KBM-7 (cell line): Measurements from ENCODE around the gene NDUFAF2.
"Not testable (repeated sequence)": the region's sequence is repeated elsewhere in the genome, so short reads cannot be mapped to it uniquely, and the experiment has no call there.

Source experiments
- DNase-seq: peaks from one replicate; pipeline ENCODE4 v3.0.0-alpha.2; 2015
- in situ Hi-C: fragments of 300-500 bp; cut with MboI; formaldehyde crosslinking; loops from 2 replicates; pipeline ENCODE4 v1.14.3; 2020; ENCODE audit warnings: low sequenced_read_pairs, low pct_unique_long_range_greater_than_20kb, mixed read lengths

NDUFAF2 gene

DNA sequence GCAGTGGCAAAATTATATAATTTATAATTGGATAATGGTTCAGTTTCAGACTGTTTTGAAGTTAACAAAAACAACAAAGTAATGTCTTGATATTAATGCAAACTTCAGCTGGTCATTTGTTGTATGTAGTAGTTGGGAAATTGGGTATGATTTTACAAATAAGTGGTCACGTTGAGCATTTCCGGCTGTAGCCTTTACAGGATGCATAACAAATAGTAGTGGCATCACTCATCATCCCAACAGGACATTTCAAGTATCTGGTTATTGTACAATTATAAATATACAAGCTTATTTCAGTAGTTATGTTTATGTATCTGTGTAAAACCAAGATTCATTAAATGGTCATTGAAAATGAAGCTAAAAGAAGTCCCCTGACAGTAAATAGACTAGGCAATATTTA lies 144.3 kb downstream of the NDUFAF2 start:
- no peak for DNase-seq
- in situ Hi-C loops: no loop called here

DNA sequence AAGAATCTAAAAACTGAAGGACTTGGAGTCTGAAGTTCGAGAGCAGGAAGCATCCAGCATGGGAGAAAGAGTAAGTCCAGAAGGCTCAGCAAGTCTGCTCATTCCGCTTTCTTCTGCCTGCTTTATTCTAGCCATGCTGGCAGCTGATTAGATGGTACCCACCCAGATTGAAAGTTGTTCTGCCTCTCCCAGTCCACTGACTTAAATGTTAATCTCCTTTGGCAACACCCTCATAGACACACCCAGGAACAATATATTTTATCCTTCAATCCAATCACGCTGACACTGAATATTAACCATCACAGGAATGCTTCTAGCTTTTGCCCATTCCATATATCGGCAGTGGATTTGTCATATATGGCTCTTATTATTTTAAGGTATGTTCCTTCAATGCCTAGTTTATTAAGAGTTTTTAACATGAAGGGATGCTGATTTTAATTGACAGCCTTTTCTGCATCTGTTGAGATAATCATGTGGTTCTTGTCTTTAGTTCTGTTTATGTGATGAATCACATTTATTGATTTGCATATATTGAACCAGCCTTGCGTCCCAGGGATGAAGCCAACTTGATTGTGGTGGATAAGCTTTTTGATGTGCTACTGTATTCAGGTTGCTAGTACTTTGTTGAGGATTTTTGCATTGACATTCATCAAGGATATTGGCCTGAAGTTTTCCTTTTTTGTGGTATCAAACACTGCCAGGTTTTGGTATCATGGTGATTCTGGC lies 148.2 kb downstream of the NDUFAF2 start:
- DNase-seq, in situ Hi-C loops: not testable (repeated sequence)

GRCh38 chr5:61097465-61097864 lies 152.5 kb downstream of the NDUFAF2 start:
- no peak for DNase-seq
- in situ Hi-C loops: no loop called here

GRCh38 chr5:61098251-61098995 lies 153.4 kb downstream of the NDUFAF2 start:
- in situ Hi-C loops: no loop called here
- peak; percentile 54 for DNase-seq

GRCh38 chr5:61100437-61100836 lies 155.4 kb downstream of the NDUFAF2 start:
- in situ Hi-C loops: no loop called here
- peak; percentile 86 for DNase-seq

DNA sequence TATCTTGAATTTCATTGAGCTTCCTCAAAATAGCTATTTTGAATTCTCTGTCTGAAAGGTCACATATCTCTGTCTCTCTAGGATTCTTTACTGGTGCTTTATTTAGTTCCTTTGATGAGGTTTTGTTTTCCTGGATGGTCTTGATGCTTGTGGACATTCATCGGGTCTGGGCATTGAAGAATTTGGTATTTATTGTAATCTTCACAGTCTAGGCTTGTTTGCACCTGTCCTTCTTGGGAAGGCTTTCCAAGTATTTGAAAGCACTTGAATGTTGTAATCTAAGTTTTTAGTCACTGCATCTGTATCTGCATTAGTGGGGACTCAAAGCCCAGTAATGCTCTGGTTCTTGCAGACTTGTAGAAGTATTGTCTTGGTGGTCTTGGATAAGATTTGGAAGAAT lies 169.4 kb downstream of the NDUFAF2 start:
- in situ Hi-C loops: no loop called here

DNA sequence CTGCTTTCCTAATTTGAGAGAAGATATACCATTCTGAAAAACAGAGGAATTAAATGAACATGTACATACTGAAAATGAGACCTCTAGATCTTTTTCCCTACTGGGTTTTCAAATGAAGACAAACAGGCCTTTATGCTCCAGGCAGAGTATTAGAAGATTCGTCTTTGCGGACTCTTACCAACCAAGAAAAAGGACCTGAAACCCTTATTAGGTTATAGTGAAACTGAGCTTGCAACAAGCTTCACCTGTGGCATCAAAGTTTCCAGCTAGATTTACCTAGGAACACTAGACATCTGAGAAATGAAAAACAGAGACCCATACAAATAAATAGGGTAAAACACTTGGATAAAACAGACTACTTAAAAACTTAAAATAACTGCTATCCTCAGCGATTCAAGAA lies 171.0 kb downstream of the NDUFAF2 start:
- in situ Hi-C loops: no loop called here
- no peak for DNase-seq

More for the DNA sequence above, 169.4 kb downstream of the NDUFAF2 start:
- no peak for DNase-seq

- DNase-seq: no peak
- in situ Hi-C loops: no loop called here
These were observed 174.1 kb downstream of the NDUFAF2 start for GRCh38 chr5:61119066-61119465.

GRCh38 chr5:61120534-61120933 lies 175.5 kb downstream of the NDUFAF2 start:
- in situ Hi-C loops: no loop called here

GRCh38 chr5:61123145-61123544 lies 178.1 kb downstream of the NDUFAF2 start:
- DNase-seq: no peak
- in situ Hi-C loops: no loop called here

More at GRCh38 chr5:61120534-61120933, 175.5 kb downstream of the NDUFAF2 start:
- DNase-seq: no peak

- no peak for DNase-seq
- in situ Hi-C loops: no loop called here
These were observed 185.3 kb downstream of the NDUFAF2 start for GRCh38 chr5:61130289-61130688.

DNA sequence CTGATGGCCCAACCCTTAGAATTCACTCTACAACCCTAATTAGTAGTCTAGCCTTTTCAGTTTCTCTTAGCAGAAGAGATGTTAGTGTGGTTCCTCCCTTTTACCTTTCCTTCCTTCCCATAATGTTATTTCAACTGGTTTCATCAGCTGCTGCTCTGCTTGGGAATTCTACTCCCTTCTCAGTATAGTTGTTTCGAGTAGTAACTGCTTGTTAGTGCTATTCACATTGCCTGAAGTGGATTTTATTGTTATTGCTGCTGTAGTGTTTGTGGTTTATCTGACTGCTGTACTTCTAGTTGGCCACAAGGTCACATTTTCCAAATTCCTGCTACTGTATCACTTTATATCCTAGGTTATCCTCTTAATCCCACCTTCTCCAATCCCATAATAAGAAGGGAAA lies 187.6 kb downstream of the NDUFAF2 start:
- DNase-seq: no peak
- in situ Hi-C loops: no loop called here

- no peak for DNase-seq
These were observed 192.8 kb downstream of the NDUFAF2 start for GRCh38 chr5:61137835-61138234.

DNA sequence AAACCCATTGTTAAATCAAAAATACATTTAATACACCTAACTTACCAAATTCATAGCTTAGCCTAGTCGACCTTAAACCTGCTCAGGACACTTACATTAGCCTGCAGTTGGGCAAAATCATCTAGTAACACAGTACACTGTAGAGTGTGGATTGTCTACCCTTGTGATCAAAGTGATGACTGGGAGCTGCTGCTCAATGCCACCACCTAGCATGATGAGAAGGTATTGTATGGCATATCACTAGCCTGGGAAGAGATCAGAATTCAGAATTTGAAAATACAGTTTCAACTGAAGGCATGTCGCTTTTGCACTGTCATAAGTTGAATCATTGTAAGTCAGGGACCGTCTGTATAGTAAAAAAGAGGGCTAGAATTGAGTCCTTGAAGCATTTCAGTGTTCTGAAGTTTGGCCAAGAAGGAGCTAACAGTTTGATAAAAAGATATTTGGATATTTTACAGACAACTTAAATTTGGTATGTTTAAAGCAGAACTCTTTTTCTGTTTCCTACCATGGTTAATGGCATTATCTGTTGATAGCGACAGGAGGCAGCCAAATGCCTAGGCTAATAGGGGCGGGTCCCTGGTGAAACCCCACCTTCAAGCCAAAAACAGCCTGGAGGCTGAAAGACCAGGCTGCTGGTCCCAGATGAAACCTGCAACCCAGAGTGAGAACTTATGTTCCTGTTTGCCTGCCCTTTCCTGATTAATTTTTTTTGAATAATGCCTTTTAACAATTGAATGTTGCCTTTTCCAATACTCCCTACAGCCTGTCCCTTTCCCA lies 194.3 kb downstream of the NDUFAF2 start:
- DNase-seq: peak; percentile 8
- in situ Hi-C loops: no loop called here

More at GRCh38 chr5:61137835-61138234, 192.8 kb downstream of the NDUFAF2 start:
- in situ Hi-C loops: no loop called here

DNA sequence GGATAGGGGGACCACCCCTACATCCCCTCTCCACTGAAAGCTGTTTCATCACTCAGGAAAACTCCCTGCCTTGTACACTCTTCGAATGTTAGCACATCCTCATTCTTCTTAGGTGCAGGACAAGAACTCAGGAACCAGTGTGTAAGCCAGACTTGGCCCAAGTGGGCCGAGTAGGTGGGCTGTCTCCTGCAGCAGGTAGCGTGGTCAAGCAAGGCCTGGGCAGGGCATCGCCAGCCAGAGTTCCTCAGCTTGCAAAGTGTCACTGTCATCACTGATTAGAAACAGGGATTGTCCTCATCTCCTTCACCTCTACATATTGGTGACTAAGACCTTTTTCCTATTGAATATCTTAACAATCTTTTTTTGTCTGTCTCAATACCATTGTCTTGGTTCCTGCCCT lies 194.9 kb downstream of the NDUFAF2 start:
- DNase-seq: no peak
- in situ Hi-C loops: no loop called here

GRCh38 chr5:61141801-61142200 lies 196.8 kb downstream of the NDUFAF2 start:
- DNase-seq: no peak
- in situ Hi-C loops: no loop called here

DNA sequence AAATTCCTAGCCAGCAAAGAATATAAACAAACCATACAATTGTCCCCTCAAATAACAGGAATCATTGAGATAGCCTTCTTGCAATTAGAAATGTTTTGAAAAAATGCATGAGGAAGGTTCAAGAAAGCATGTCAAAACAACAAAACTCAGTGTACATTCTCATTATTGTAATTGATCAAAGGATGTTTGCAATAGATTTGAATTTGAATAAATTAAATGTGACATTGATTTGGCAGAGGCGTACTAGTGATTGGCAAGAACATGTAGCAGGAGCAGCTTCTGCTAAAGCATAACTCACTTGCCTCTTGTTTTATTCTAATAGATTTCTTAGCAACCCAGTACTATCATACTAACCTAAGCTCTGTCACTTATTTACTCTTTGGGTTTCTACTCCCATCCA lies 197.4 kb downstream of the NDUFAF2 start:
- in situ Hi-C loops: no loop called here
- no peak for DNase-seq

- in situ Hi-C loops: no loop called here
These were observed 197.8 kb downstream of the NDUFAF2 start for GRCh38 chr5:61142811-61143210.

DNA sequence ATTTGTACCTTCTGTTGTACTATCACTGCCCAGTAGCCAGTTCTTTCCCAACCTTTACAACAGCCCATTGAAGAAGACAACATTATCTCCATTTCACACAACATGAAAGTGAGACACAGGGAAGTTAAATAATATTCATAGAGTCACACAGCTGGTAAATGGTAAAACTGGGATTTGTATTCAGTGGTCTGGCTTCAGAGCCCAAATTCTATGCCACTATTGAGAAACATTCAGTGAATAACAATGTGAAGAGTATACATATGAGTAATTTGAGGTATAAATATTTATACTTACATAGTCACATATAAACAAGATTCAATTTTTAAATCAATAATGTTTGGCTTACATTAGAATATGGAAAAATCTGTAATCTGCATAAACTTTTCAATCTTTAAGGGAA lies 203.5 kb downstream of the NDUFAF2 start:
- DNase-seq: no peak
- in situ Hi-C loops: no loop called here

More at GRCh38 chr5:61142811-61143210, 197.8 kb downstream of the NDUFAF2 start:
- no peak for DNase-seq

DNA sequence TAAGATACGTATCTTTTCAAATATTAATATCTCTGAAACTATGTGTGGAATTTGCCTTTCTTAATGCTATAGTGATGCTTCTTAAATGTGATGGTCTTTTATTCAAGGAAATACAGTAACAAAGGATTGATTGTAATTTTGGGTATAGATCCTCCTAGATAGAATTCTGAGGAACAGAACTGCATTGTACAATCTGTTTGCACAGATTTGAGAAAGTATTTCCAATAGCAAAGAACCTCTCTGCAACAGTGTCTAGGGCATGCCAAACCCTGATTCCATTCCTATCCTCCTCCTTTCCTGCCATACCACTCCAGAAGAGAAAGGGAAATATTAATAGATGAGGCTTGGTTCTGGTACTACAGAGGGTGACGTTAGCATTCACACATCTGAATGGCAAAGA lies 206.9 kb downstream of the NDUFAF2 start:
- DNase-seq: no peak
- in situ Hi-C loops: no loop called here
